Measurements from ENCODE around the gene ARHGEF26.

- TF ChIP-seq CTCF (IDR thresholded peaks at IDR 0.05; ENCODE audit: borderline replicate concordance, extremely low read depth, low read length, poor library complexity, severe bottlenecking) (no peak), EZH2 (IDR thresholded peaks at IDR 0.05; ENCODE audit: borderline replicate concordance, low read depth, low read length, severe bottlenecking) (no peak)
These were observed 104.3 kb downstream of the ARHGEF26 start for GRCh38 chr3:154225536-154225935.

Measured in DND-41 (cell line).